ENCODE results near the gene RPL27A. TPM values are rescaled to one million over a fixed set of nuclear protein-coding genes. Genes with fewer than 3 reads are reported as not detected.

Gene RPL27A
- total RNA-seq, 1 donor from 2014 or later = 1,116 TPM

- no peaks in the 10 kb centered on the region for H4K20me1 ChIP-seq (ENCODE audit: low read depth)
- no peak overlapping the region for H3K4me2 ChIP-seq
- no peaks in the 10 kb centered on the region for H3K79me2 ChIP-seq (ENCODE audit: low read depth)
- H3K27ac Mint-ChIP-seq = peak overlapping the region; percentile 88
- no peak for DNase-seq (ENCODE audit: low spot score)
- H3K4me1 ChIP-seq = peaks cover 6% of the 10 kb centered on the region
- H3K27me3 Mint-ChIP-seq (ENCODE audit: insufficient read depth, low read depth) = peaks cover 9% of the 10 kb centered on the region
- no peaks in the 10 kb centered on the region for H3K27me3 ChIP-seq
- H3K36me3 ChIP-seq = no peaks in the 10 kb centered on the region
- H2AFZ ChIP-seq (replicated peaks) = no peak overlapping the region
- H3K36me3 Mint-ChIP-seq = peaks cover 35% of the 10 kb centered on the region
- no peaks in the 10 kb centered on the region for H3K9me3 Mint-ChIP-seq
- H3K4me1 Mint-ChIP-seq = peaks cover 50% of the 10 kb centered on the region
- peaks cover 5% of the 10 kb centered on the region for H3F3A ChIP-seq (ENCODE audit: low read depth)
- H3K4me3 Mint-ChIP-seq = no peak overlapping the region
- H3K27ac ChIP-seq = no peak overlapping the region
- no peak overlapping the region for H3K4me3 ChIP-seq
- H3K9me3 ChIP-seq (ENCODE audit: low read depth) = no peaks in the 10 kb centered on the region
- no peak overlapping the region for H3K9ac ChIP-seq
- TF ChIP-seq EZH2phosphoT487 (IDR thresholded peaks at IDR 0.05) (no peak), EZH2 (IDR thresholded peaks at IDR 0.05) (no peak)
- TF ChIP-seq, protein P1, sequence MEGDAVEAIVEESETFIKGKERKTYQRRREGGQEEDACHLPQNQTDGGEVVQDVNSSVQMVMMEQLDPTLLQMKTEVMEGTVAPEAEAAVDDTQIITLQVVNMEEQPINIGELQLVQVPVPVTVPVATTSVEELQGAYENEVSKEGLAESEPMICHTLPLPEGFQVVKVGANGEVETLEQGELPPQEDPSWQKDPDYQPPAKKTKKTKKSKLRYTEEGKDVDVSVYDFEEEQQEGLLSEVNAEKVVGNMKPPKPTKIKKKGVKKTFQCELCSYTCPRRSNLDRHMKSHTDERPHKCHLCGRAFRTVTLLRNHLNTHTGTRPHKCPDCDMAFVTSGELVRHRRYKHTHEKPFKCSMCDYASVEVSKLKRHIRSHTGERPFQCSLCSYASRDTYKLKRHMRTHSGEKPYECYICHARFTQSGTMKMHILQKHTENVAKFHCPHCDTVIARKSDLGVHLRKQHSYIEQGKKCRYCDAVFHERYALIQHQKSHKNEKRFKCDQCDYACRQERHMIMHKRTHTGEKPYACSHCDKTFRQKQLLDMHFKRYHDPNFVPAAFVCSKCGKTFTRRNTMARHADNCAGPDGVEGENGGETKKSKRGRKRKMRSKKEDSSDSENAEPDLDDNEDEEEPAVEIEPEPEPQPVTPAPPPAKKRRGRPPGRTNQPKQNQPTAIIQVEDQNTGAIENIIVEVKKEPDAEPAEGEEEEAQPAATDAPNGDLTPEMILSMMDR (IDR thresholded peaks at IDR 0.05) = no peak
These were observed 46.5 kb downstream of the RPL27A start for GRCh38 chr11:8729067-8729466.

- Histone ChIP-seq H4K20me1 (ENCODE audit: low read depth) (no peaks in the 10 kb centered on the region), H2AFZ (replicated peaks) (no peak overlapping the region), H3K79me2 (ENCODE audit: low read depth) (no peaks in the 10 kb centered on the region), H3K4me1 (no peaks in the 10 kb centered on the region), H3K4me2 (no peak overlapping the region), H3K36me3 (no peaks in the 10 kb centered on the region), H3F3A (ENCODE audit: low read depth) (no peaks in the 10 kb centered on the region), H3K9ac (no peak overlapping the region), H3K27ac (no peak overlapping the region), H3K9me3 (ENCODE audit: low read depth) (no peaks in the 10 kb centered on the region), H3K4me3 (no peak overlapping the region), H3K27me3 (no peaks in the 10 kb centered on the region)
- DNase-seq (ENCODE audit: low spot score) = no peak
- H3K4me1 Mint-ChIP-seq = peaks cover 42% of the 10 kb centered on the region
- H3K27me3 Mint-ChIP-seq (ENCODE audit: insufficient read depth, low read depth) = peaks cover 9% of the 10 kb centered on the region
- no peaks in the 10 kb centered on the region for H3K9me3 Mint-ChIP-seq
- H3K27ac Mint-ChIP-seq = peak overlapping the region; percentile 88
- peaks cover 27% of the 10 kb centered on the region for H3K36me3 Mint-ChIP-seq
- no peak for TF ChIP-seq EZH2 (IDR thresholded peaks at IDR 0.05)
- TF ChIP-seq EZH2phosphoT487 (IDR thresholded peaks at IDR 0.05) = no peak
- TF ChIP-seq, protein P1 (IDR thresholded peaks at IDR 0.05) = no peak
- H3K4me3 Mint-ChIP-seq = peak overlapping the region; percentile 66
These were observed 47.5 kb downstream of the RPL27A start for GRCh38 chr11:8729837-8730696.

DNA sequence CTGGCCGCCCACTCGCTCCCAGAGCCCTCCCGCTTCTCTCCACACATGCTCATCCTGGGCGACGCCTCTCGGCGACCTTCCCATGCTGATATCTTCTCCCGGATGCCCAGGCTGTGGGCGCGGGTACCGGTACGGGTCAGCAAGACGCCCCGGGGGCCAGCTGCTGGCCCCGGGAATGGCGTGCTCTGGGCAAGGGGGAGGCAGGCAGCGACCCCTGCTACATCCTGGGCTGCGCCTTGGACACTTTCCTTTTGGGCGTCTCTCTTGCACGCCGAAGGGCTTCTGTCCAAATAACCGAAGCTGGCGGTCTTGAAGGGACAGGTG is 48.1 kb downstream of the RPL27A start:
- Histone ChIP-seq H3K4me1 (no peaks in the 10 kb centered on the region), H3K79me2 (ENCODE audit: low read depth) (no peaks in the 10 kb centered on the region), H3K27ac (no peak overlapping the region), H3K9me3 (ENCODE audit: low read depth) (no peaks in the 10 kb centered on the region), H3K4me2 (no peak overlapping the region), H4K20me1 (ENCODE audit: low read depth) (no peaks in the 10 kb centered on the region), H3K4me3 (no peak overlapping the region), H2AFZ (replicated peaks) (no peak overlapping the region), H3K27me3 (no peaks in the 10 kb centered on the region), H3K36me3 (no peaks in the 10 kb centered on the region), H3F3A (ENCODE audit: low read depth) (no peaks in the 10 kb centered on the region), H3K9ac (no peak overlapping the region)
- Mint-ChIP-seq H3K27ac (no peak overlapping the region), H3K4me3 (no peak overlapping the region), H3K9me3 (no peaks in the 10 kb centered on the region), H3K27me3 (ENCODE audit: insufficient read depth, low read depth) (peaks cover 9% of the 10 kb centered on the region), H3K36me3 (peaks cover 29% of the 10 kb centered on the region), H3K4me1 (peaks cover 41% of the 10 kb centered on the region)
- no peak for TF ChIP-seq EZH2phosphoT487 (IDR thresholded peaks at IDR 0.05)
- TF ChIP-seq, protein P1 (IDR thresholded peaks at IDR 0.05) = no peak
- no peak for TF ChIP-seq EZH2 (IDR thresholded peaks at IDR 0.05)
- no peak for DNase-seq (ENCODE audit: low spot score)

All from neural progenitor cell (in vitro differentiated cells).